NCI-H2107 treated with DMSO at 0.1 percent for 48 hours (cell line): ENCODE results near the gene IRX4.

Experiments used
- DNase-seq: peaks from one replicate; lab custom pipeline; 2025; ENCODE audit not compliant: unreplicated experiment; lab: John Stamatoyannopoulos, UW

IRX4 gene

DNA sequence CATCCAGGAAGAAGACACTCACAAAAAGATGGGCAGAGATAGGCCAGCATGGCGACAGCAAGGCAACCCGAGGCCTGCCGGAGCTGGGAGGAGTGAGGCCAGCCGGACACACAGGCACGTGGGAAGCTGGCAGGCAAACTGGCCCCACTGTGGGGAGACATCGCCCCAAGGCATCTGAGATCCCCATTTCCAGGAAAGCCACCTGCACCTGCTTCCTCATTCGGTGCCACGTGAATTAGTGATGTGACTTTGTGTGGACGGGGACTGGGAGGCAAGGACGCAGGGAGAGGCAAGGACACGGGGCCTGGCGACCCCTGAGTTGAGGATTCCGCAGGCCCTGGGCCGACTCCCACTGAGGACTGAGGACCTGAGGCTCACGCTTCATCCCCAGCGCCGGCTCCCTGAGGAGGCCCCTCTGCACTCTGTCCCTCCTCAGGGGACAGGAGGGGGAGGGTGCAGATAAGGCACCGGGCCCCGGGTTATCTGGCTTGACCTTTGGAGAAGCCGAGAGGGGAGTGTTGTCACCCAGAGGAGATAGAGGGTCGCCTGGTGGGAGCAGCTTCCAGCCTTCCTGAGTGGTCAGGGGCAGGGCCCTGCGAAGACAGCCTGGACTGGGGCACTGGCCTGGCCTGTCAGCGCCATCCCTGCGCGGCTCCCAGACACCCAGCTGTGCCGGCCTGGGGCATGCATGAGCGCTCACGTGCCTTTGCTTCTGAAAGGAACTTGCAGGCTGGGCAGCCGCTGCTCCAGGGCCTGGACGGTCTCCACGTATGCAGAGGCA, 41.8 kb downstream of the IRX4 start:
- no peak for DNase-seq

DNA sequence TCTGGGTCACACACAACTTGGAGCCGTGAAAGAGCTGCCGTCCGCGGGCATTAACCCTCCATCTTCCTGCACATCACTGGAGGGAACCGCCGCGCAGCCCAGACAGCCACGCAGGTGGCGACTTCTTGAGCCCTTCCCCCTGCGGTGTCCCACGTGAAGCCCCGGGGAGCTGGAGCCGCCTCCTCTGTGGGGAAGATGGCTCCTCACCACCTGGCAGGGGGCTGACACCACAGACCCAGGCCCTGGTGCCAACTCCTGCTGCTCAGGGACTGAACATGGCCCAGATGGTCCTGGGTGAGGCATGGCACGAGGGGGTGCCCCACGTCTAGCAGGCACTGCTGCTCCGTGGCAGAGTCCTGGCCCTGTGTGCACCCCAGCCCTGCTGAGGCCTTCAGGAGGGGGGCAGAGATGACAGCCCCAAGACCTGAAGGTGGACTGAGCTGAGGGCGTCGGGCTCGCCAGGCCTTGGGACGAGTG, 42.6 kb downstream of the IRX4 start:
- no peak for DNase-seq

DNA sequence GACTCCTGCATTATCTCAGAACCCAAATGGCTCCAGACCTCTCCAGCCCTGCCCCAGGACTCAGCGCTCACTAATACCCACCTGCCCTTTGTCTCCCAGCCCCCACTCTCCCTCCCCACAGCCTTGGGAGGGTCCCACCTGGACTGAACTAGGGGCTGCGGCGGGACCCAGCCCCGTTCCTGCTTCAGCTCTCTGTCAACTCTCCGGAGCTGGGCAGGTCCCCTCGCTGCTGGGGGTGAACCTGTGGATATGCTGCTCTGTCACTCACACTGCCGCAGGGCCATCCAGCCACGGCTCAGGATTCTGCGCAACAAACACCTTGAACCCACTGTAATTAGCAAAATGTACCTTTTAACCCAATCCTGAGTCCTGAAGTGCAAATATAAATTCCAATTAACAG, 44.7 kb downstream of the IRX4 start:
- no peak for DNase-seq

DNA sequence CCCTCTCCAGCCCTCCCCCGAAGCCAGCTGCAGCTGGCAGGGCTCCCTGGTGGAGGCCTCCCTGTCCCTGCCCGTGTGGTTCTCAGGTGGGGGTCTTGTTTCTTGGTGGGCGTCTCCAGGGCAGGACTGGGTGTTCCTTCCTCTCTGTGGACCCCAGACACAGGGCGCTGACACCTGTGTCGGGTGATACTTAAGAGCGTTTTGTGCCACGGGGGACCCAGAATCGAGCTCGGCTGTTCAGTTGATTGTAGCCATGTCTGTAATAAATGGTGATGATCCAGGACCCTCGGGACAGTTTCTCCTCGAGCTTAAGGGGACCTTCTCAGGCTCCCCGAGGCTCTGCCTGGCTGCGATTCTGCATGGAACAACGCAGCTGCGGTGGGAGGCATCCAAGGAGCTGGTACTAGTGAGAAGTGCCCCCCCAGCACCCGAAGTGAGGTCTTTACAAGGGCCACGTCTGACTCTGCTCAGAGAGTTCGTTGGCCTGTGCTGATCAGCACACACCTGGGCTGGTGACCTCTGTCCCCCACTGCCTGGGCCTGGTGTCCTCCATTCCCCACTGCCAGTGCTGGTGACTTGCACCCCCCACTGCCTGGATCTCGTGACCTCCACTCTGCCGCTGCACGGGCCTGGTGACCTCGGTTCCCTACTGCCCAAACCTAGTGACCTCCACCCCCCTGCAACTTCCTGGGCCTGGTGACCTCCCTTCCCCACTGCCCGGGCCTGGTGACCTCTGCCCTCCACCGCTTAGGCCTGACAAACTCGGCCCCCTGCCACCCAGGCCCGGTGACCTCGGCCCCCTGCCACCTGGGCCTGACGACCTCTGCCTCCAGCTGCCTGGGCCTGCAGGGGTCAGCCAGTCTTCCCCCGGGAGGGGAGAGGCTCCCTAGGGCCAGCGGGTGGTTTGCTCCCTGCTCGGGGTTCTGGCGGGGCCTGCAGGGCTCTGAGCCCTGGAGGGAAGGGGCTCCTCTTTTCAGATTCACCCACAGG, 45.5 kb downstream of the IRX4 start:
- DNase-seq = no peak

DNA sequence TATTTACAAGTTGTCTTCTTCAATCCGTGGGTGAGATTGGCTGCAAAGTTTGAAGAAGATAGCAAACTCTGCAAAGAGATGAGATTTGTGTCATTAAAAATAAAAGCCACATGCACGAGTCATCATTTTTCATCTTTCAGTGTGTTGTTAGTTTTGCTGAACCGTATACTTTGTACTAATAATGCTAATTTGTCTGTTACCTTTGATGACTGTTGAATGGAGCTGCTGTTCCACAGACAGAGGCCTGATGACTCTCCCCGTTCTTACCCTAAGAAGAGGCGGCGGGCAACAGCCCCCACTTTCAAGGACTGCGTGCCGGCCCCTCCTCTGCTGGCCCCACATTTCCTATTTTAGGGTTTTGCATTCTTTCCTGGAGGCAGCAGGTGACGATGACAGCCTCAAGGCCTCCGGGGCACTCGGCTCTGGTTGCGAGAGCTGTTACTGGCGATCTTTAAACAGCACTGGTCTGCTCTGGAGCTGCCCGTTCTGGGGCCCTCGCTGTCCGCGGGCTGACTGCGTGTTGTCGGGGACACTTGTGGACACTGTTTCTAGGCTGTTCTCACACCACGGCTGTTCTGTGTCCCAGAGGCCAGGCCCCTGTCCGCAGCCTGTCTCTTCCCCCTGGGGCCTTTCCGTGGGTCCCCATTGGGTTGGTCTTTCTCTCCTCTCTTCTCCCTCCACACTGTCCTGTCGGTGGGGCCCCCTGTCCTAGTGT, 46.4 kb downstream of the IRX4 start:
- no peak for DNase-seq

DNA sequence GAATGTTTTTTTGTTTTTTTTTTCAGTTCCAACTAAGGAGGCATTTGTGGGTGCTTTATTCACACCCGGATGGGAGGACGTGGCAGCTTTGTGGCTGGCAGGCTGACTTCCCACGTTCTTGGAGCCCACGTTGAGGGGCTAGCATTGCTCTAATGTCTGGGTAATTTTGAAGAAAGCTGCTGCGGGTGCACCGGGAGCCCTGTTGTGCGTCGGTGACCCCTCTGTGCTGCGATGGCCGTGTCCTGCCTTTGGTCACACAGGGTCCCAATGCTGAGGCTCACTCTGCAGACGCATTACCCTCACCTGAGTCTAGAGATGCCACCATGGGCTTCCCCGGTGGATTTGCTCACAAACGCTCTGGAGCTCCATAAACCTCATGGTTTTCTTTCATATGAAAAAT, 47.3 kb downstream of the IRX4 start:
- no peak for DNase-seq

DNA sequence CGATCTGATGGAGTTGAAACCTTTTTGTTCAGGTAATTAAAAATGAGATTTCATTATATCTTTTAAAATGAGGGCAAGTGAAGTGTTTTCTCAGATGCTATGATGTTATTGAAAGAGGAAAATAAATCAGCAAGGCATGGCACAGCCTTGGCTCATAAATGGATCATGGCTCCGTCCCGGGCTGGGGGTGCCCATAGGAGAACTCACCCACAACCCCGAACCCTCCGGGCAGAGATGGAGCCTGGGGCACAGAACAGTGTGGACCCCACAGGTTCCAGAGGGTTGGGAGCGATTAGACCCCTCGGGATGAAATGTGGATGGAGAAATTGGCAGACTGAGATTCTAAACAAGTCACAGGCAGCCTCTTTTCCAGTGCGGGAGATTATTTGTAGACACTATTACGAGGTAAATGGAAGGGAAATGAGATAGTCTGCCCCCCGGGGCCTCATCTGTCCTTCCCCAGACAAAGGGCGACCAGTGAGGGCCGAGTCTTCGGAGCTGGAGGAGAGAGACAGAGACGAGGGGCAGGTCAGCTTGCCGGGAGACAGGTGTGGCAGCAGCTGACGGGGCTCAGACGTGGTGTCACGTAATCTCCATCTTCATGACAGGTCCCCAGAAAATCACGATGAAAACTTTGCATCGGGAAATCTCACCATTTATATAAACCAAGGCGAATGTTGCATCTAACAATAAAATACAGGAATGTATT, 47.9 kb downstream of the IRX4 start:
- DNase-seq = no peak

DNA sequence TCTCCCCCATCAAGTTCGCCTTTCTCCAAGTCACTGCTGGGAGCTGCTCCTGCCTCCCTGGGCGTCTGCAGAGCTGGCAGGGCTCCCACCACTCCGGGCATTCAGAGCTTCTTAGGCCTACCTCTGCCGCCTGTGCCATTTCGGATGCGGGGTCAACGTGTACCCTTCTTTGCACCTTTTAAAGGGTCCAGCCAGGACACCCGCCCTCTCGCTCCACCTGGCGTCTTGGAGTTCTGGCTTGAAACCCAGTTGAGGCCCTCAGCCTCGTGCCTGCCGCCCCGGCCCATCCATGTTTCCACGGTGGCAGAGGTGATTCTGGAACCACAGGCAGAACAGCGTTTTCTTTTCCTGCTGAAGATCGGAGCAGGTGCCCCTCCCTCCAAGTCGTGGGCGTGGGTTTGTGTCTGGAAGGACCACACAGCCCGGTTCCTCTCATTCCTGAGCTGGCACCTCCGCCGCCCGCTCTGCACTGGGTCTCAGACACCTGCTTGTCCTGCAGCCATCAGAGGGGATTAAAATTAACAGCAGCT, 48.6 kb downstream of the IRX4 start:
- DNase-seq = no peak

DNA sequence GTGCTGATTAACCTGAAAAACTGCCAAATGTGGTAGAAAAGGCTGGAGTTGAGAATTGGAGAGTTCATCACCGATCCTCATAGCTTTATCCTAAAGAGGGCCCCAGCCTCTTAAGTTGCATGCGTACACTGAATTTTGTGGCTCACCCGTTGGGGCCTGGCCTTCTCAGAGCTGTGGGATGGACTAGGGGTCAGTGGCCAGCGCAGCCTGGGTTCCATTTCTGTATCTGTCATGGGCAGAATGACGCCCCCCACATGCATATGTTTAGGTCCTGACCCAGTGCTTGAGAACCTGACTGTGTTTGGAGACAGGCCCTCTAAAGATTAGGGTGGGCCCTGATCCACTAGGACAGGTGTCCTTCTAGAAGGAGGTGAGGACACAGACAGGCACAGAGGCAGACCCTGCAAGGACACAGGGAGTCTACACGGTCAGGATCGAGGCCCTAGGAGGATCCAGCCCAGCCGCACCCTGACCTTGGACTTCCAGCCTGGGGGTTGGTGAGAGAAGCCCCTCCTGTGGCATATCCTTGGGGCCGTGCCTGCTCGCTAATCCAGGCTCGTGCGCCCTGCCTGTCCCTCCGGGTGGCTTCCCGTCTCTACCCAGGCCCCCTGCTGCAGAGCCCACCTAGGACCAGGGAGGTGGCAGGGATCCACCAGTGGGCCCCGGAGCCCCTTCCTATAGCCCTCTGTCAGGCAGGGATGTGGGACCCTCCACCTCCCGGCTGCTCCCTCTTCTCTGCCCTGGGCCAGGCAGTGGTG, 49.3 kb downstream of the IRX4 start:
- DNase-seq = no peak

DNA sequence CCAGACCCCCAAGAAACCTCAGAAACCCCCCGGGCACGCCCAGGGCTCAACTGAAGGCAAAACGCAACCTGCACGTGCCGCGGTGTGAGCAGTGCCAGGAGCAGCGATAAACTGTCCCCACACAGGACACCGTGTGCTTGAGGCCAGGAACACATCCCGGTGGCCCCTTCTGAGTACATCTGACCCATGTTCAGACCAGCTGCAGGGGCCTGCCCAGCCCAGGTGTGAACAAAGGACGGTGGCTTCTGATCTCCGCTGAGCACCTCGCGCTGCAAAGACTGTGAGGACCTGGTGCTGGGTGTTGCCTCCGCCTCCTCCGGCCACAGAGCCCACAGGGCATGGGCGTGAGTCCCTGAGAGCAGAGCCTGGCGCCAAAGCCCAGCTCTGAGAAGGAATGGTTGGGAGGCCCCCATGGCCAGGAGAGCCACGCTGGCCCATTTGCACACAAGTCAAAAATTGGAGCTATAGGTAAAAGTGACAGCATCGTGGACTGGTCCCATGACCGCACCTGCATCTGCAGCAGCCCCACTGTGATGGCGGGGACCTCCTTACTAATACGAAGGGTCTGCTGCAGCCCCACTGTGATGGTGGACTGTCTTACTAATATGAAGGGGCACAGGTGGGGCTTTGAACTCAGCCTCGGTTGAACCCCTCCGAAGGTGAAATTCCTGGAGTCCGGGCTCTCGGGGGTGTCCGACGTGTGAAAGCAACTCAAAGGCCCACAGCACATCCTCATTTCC, 50.0 kb downstream of the IRX4 start:
- no peak for DNase-seq

DNA sequence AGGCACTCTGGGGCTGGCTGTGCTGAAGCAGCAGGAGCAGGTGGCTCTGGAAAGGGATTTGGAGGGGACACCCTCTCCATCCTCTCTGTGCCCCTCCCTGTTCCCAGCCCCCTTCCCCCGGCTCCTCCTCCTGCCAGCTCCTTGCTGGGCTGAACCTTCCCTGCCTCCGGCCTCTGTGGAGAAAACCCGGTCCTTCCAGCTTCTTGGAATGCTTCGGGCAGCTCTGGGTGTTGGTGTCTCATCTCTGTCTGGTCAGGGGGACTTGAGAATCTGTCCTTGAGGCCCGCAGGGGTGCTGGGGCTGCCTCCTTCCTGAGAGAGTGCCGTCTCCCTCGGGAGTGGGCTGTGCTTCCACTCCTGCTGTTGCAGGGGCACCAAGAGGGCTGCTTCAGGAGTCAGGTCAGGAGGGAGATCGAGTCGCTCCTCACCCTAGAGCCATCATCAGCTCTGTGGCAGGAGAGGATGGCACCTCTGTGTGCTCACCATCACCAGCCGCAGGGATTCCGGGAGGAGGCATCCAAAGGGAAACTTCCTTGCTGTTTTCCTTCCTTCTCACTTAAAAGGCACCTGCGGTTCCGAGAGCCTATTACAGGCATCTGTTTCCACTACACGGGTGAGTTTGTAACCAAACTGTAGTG, 50.9 kb downstream of the IRX4 start:
- no peak for DNase-seq

DNA sequence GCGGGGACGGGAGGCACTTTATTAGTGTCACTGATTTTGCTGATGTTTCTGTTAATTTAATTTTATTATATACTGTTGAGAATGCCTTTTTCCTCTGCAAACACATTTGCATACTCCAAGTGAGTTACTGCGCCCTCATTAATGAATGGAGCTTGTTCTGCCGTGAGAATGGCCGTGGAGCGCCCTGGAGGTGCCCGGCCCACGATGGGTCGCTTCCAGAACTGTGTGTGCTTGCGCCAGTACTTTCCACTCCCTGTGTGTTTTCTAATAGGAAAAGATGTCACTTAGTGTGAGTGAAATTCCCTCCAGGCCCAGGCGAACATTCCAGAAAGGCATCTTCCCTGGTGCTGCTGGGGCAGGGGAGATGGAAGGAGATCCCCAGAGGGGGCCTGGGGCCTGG, 51.5 kb downstream of the IRX4 start:
- no peak for DNase-seq

DNA sequence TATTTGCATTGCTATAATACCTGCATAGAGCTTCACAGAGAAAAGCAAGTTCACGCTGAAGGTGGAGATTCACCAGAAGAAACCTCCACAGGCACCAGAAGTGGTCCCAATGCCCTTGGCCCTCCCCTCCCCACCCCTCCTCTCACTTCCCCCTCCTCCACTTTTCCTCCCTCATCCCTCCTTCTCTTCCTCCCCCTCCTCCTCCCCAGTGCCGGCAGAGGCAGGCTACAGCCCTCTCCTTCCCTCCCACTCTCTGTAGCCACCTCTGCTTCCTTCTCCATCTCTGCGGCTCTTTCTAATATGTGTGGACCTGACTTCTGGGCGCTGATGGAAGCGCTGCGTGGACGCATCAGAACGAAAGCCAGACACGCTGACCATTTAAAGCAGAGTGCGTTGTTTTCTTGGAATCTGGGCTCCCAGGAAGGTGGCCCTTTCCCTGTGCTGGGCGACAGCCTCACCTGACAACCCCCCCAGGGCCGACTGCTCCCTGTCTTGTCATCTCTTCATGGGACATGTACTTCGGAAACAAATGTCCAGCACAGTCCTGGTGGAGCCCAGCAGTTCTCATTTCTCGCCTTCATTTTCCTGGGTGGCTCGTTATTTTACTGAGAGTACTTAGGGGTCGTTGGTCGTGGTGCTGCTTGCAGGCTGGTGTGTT, 52.0 kb downstream of the IRX4 start:
- DNase-seq = no peak

DNA sequence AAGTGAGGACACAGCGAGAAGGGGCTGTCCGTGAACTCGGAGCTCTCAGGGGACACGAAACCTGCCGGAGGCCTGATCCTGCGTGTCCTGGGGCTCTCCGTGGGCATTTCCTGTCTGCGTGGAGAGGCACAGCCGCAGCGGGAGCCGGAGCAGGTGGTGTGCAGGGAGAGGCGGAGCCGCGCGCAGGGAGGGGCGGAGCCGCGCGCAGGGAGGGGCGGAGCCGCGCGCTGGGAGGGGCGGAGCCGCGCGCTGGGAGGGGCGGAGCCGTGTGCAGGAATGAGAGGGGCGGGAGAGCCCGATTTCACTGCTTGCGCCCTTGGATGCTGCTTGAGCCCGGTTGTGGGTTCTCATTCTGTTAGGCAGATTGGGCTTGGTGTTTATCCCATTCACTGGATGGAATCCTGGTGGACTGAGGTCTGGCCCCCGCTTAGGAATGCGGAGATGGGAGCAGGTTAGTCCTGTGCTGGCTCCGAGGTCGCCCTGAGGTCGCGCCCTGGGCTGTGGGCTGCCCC, 54.8 kb downstream of the IRX4 start:
- no peak for DNase-seq
